ENCODE data around the gene TNKS2.
"Not testable (repeated sequence)": the region's sequence is repeated elsewhere in the genome, so short reads cannot be mapped to it uniquely, and the experiment has no call there.

The TNKS2 gene

DNA sequence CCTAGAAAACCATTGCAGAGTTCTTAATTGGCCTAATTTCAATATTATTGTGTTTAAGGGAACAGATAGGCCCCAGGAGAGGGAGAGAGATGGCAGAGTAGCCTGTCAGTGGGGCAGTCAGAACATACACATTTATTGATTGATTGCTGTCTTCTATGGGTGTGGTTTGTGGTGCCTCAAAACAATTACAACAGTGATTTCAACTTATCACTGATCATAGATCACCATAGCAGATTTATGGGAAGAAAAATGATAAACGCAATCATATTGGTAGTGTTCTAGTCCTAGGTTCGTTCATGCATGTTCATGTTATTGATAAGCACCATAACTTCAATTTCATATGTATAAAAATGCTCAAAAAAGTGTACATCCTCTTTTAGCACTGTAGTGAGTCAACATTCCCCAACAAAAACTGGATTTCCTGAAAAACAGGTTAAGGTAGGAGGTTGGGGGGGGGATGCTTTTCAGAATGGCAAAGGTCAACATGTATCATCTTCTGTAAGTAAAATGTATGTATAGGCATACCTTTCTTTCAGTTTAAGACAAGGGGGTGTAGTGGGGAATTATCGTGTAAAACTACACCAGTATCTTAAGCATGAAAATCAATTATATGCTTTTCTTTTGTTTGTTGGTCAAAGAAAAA is 1.1 kb upstream of the TNKS2 start:
- DNase-seq = no peak

DNA sequence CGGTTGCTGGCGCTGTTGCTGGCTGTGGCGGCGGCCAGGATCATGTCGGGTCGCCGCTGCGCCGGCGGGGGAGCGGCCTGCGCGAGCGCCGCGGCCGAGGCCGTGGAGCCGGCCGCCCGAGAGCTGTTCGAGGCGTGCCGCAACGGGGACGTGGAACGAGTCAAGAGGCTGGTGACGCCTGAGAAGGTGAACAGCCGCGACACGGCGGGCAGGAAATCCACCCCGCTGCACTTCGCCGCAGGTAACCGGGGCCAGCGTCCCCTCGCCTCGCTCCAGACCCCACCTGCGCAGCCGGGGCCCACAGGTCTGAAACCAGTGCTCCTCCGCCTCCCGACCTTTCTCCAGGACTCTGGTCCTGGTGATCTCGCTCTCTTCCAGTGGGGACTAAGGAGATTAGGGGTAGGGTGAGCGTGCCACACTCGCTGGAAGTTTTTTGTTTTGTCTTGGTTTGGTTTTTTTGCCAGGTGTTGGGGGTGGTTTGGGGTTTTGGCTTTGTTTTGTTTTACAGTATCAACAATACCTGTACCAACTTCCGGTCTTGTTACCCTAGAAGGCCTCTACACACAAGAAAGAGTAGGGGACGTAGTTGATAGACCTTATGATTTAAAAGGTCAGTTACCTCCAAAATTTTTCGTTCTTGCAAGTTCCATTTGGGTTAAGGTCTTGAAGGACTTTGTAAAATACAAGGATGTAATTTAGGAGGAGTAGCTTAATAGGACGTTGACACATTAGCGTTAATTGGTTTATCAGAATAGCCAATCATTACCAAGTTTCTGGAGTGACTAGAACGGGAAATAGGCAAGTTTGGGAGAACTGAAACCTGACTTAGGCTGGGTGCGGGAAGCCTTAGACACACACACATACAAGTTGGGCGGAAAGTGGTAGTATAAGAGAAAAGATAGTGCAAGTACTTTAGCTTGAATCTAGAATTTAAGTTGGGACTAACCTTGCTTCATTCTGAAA is 704 bp downstream of the TNKS2 start:
- peak; percentile 34 for DNase-seq

DNA sequence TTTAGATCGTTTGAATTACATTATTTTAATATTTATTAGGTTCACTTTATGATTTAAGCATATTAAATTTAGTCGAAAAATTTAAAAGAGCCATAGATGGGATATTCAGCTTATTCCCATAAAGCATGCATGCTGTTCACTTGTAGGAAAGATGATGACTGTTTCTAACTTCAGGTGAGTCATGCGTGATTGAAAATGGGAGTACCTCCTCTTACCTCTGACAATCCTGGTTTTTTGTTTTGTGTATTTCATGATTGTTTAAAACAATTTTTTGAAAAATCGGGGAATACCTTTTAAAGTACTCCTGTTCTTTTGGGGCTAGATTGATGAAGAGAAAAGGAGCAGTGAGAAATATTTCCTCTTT is 1.4 kb downstream of the TNKS2 start:
- DNase-seq = peak; percentile 36

DNA sequence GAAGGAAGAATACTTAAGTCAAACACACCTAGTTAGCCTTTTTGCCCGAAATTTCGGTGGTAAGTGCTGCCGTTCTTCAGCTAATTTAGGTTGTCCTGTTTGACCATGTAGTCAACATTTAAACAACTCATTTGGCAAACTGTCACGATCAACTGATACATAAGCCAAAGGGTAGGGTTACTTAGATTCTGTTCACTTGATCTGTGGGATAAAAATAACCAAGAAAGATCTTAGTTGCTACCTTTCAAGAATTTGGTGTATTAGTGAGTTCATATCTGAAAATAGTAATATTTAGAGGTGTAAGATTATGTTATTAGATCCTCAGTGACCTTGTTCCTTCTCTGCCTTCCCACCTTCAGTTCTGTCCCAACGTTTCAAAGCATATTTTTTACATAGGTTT is 2.0 kb downstream of the TNKS2 start:
- DNase-seq = no peak

DNA sequence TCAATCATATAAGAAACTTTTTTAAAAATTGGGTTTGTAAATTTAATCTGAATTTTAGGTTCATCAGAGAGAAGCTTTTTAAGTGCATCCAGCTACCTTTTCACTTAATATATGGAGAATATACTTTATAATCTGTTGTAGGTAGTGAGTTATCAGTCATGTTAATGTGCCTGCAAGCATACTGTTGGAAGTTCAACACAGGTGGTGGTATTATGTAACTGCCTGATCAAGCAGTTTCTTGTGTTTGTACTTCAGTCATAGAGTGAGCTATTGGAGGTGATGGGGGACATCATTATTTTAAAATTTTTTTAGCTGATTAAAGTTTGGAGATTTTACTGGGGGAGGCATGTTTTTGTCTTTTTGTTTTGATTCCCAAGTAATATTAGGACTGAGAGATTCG is 2.5 kb downstream of the TNKS2 start:
- DNase-seq = no peak

DNA sequence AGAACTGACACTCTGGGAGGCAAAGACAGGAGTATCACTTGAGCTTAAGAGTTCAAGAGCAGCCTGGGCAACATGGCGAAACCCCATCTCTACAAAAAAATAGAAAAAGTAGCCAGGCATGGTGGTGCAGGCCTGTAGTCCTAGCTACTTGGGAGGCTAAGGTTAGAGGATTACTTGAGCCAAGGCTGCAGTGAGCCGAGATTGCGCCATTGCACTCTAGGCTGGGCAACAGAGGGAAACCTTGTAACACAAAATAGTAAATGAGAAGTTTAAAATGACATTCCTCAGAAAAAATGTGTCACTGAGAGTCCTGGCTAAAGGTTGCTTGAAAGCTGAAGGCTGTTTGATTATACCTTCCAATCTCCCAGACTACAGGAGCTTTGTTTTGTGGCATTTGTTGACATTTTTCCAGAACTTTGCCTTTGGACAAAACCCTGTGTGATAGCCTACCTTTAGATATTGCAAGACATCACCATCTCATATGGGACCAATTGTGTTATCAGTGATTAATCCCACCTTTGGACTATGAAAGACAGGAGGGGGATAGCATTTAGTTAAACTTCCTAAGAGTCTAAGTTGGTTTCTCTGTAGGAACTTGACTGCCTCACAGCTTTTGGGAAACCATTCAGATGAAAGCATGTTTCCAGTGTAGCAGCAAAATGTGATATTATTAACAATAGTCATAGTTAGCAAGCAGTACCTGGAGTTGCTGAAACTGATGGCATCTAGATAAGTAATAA is 5.3 kb downstream of the TNKS2 start:
- no peak for DNase-seq

DNA sequence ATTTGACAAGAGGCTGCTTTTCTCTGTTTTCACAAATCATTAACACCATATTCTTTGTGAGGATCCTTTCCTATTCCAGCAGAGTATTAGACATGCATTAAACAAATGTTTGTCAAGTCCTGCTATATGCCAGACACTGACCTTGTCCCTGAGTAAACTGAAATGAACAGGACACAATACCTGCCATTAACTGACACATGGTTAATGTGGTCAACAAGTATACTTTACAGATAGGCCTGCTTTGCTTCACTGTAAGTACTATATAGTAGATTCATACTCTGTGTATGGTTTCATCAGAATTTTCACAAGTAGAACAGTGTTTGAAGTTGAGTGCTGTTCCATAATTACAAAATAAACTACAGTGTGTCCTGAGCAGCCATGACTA is 5.9 kb downstream of the TNKS2 start:
- no peak for DNase-seq

DNA sequence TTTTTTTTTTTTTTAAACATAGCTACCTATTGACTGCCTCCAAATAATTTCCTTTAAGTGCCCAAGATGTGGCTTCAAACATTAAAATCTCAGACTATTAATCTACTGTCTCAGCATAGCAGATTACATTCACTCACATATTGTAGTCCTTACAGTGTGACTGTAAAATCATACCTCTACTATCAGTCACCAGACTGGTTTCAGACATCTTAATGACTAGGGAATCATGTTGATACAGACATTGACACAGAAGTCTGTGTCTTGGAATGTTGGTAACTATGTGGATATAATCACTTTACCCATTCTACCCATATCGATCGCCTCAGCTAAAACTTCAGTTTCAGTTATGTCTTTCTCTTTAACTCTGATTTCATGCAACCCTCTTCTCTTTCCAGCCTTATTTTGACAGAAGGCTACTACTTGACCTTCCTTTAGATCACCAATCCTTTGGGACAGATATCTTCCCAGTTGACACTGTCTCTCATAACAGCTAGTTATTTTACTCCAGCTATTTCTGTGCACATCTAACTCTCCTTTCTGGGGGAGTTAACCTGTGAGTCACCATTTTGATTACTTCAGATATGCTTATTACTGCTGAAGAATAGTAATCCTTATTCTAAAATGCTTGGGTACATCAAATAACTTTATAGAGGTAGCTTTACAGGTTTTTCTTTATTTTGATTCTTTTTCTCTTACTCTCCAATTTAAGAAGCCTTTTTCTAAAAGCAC is 7.0 kb downstream of the TNKS2 start:
- DNase-seq = peak; percentile 10

DNA sequence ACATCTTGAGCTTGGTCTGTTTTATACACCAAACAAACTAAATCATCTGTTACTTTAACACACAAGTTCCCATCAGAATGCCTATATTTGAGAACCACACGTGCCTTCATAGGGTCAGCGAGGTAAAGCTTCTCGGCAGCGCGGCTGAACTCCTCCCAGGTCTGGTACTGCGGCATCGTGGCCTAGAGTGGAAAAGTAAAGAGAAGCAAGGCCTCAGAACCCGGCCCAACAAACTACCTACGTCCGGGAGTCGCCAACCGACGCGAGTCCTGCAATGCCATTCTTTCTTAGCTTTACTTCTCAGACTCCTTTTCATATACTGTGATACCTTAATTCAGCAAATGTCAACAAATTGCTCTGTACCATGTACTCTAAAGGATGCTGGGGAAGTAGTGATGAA is 9.0 kb downstream of the TNKS2 start:
- not testable (repeated sequence) for DNase-seq

DNA sequence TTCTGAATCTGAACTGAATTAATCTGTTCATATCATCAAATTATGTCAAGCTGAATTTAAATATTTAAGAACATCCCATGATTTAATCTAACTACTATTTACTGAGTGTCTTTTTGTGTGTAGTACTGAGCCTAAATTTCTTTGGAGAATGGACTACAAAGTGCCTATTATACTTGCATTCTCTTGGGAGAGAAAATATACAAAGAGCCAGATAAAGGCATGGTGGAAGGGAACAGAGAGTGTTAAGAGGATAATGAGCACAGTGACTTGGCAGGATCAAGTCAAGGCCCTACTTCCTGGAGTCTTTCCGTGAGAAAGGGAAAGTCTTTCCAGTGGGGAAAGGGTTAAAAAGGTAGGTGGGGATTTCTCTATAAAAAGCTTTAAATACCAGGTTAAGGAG is 15.0 kb downstream of the TNKS2 start:
- no peak for DNase-seq

DNA sequence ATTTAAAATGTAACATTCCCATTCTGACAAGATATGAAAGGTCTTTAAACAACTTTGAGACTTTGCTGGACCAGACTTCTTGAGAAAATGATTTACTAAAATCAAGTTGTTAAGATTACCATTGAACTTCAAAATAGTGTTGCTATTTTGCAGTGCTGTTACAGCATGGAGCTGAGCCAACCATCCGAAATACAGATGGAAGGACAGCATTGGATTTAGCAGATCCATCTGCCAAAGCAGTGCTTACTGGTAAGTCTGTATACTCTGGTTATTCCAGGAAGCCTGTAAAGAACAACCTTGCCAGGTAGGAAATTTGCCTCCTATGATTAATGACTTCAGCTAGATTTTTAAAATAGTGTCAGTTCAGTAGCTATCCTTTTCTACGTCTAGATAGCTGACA is 18.8 kb downstream of the TNKS2 start:
- DNase-seq = no peak

DNA sequence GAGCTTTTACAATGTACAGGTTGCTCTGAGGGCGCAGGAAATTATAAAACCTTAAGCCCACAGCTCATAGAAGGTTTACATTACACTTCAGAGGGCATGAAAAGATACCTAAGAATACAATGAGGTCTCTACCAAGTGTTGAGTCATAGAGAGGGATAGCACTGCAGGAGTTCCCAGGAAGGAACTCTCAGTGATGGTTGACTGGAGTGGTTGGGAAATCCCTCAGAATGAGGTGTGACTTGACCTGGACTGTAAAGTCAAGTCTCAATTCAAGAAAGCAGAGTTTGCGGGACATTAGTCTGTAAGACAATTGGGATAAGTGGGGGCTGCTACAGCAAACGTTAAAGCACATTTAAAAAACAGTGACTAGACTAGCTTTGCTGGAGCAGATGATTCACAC is 21.9 kb downstream of the TNKS2 start:
- peak; percentile 35 for DNase-seq

DNA sequence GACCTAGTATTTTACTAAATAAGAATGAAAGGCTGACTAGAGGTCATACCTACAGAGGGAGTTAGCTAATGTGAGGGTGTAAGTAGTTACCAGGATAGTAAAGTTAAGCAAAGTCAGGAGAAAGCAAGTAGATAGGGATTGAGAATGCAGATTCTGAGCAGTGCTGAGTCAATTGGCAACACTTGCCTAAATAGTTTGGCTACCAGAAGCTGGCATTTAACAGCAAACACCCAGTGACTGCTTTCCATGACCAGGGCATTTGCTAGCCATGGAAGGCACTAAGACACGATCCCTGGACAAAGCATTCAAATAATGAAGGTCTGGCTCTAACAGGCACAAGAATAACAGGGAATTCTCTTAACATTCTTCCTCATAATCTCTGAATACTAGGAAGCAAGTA is 25.9 kb downstream of the TNKS2 start:
- no peak for DNase-seq

DNA sequence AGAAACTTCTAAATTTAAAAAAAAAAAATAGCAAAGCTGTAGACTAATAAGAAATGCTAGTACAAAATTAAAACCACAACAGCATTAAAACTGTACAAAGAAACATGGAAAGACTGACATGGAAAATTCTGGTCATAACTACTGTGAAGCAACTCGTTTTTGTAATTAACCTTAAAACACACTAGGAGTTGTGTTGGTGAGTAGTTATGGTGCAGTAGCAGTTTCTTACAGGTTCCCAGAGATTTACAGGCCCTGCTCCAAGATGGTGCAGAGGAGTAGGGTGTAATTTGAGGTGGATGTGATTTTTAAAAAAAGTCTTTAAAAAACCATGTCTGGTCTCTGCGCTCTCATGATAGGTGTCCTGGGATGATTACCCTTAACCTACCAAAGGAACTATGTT is 31.0 kb downstream of the TNKS2 start:
- DNase-seq = no peak

DNA sequence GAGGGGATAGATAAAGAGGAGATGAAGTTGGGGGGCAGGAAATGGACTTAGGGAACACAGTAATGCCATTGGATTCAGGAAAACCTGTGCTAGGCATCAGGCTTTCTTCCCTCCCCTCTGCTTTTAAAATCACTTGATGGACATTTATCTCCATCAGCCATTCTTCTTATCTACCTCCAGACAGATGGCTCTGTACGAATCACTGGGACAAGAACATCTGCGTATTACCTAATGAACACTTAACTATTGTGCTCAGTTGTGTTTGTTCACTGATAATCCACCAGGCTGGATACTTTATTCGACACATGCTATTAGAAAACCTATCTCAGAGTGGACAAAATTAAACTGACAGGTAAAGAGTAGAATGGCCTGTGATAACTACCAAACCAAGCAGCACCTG is 40.0 kb downstream of the TNKS2 start:
- DNase-seq = no peak

DNA sequence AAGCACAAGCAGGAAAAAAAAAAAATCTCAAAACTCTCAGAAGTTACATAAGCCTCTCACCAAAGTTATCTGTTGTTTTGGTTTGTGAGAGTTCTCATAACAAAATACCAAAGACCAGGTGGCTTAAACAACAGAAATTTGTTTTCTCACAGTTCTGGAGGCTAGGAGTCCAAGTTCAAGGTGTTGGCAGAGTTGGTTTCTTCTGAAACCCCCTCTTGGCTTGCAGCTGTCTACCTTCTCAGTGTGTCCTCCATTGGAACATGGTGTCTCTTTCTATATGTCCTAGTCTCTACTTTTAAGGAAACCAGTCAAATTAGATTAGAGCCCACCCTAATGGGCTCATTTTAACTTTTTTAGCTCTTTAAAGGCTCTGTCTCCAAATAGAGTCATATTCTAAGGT is 44.9 kb downstream of the TNKS2 start:
- DNase-seq = no peak

DNA sequence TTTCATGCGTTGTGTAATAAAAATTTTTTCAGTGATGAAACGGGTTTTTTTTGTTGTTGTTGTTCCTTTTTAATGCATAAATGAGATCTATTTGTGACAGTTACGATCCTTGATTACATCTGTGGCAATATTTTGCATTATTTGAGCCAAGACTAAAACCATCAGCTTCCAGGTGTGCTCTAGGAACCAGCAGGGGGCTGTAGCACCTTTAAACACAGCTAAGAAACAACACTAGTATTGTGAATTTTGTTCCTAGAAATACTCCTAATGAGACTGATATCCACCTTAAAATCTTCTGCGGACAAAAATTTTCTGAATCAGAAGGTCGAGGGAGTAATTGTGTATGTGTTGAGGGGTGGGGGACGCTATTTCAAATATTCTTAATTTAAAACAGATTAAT is 58.4 kb downstream of the TNKS2 start:
- peak; percentile 7 for DNase-seq

DNA sequence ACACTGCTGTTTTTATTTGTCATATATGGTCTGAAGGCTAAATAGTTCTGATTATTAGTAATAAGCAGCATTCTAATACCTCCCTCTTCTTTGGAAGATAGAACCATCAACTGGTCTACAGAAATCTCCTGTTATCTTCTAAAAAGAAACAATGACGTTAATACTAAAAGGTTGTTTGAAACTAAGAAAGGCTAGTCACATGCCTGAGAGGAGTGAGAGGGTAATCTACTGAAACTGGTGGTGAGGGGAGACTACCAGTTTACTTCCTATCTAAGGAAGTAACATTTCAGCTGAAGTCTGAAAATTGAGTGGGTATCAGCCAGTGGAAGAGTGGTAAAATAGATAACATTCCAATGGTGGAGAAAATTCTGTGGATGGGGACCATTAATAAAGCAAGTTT is 62.7 kb downstream of the TNKS2 start:
- no peak for DNase-seq

DNA sequence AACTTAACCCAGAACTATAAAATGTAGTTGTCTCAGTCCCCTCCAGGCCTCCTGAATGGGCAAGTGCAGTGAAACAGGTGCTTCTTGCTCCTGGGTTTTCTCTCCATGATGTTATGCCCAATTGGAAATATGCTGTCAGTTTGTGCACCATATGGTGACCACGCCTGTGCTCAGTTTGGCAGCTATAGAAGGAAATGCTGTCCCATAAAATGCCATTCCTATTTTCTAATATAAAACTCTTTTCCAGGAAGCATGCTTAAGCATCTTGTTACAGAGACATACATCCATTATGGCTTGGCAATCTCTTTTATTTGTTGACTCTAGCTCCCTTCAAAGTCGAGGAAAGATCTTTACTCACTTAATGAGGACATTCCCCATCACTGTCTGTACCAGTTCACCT is 65.9 kb downstream of the TNKS2 start:
- no peak for DNase-seq

DNA sequence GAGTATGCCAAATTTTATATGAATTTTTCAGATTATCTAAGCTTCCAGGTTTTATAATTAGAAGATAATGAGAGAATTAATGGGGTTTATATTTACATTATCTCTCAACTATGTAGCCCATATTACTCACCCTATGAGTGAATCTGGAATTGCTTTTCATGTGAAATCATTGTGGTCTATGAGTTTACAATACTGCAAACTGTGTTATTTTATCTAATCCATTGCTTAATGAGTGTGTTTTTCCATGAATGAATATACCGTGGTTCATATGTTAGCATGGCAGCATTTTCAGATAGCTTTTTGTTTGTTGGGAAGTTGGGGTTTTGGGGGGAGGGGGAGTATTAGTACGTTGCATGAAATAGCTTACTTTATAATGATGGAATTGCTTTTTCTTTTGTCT is 66.5 kb downstream of the TNKS2 start:
- no peak for DNase-seq

DNA sequence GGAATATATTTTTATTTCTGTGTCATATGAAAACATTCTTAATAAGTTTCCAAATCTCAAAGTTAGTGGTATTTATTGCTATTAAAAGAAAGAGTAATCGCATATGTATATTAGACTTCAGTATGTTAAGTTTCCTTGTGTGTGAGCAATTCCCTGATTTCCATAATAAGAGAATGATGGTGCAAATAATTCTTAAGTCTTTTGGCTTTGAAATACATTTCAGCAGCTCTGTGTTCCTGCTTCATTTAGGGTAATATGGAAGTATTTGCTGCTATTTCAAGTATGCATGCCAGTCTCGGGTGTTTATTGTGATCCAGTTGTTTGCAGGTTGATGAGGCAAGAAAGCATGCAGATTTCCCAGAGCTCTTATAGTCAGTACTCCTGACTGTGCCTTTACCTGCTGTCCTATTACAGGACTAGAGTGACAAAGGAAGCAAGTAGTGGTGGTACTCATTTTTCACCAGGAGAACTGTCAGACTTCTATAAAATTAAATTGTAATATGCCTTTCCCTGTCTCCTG is 67.4 kb downstream of the TNKS2 start:
- DNase-seq = no peak

DNA sequence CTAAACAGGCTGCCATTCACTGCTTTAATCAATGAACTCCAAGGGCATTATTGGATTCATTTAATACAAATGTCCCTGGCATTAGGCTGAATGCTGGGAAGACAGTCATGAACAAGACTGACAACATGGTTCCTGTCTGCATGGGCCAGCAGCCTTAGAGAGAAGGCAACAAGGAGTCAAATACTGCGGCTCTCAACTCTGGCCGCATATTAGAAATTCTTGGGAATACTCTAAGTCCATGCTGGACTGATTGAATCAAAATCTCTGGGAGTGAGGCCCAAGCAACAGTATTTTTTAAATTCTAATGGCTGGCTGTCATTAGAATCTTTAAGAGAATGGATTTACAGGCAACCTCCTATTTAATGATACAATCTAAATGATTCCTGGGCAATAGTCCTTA is 76.9 kb downstream of the TNKS2 start:
- DNase-seq = no peak

DNA sequence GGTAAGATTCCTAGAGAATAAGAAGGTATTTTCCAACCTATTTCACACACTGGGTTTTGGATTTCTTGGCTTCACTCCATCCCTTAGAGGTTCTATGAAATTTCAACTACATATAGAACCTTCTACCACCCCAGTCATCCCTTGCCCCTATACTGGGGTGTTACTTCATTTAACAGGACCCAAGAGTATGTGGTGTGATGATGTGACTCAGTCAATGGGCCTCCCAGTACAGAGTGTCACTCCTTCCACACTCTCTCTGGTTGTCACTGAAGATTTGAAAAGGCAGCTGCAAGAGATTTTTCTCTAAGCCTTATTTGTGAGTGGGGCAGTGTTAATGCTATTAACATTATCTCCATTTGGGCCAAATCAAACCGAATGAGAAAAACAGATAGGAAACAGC is 77.6 kb downstream of the TNKS2 start:
- no peak for DNase-seq
